Myocyte (in vitro differentiated cells): Measurements from ENCODE around the gene MAT1A. TPM values are rescaled to one million over a fixed set of nuclear protein-coding genes. Genes with fewer than 3 reads are reported as not detected.
"Not testable (repeated sequence)": the region's sequence is repeated elsewhere in the genome, so short reads cannot be mapped to it uniquely, and the experiment has no call there.

Experiments
- DNase-seq: peaks from one replicate; pipeline ENCODE4 v3.0.0-alpha.2; 2012; ENCODE audit warnings: low read depth
- total RNA-seq: library from RNA; depleted of rRNA; stranded (reverse); fragments of >200 nt; gene quantifications from 2 replicates; pipeline ENCODE4 v1.2.3, GENCODE V29; 2014

MAT1A gene
- total RNA-seq, 1 donor from 2014 or later: 0.11 TPM

GRCh38 chr10:80233871-80234270 lies 55.6 kb downstream of the MAT1A start:
- not testable (repeated sequence) for DNase-seq

- peak; percentile 16 for DNase-seq
These were observed 62.7 kb downstream of the MAT1A start for GRCh38 chr10:80226723-80227122.

GRCh38 chr10:80223031-80223419 lies 66.4 kb downstream of the MAT1A start:
- not testable (repeated sequence) for DNase-seq

Other genes starting within 250 kb of the MAT1A start
- 7.4 and 11.2 TPM in 2 replicates for gene TMEM254, start 211.0 kb downstream of the MAT1A start, total RNA-seq
- gene PLAC9, start 156.9 kb downstream of the MAT1A start, total RNA-seq: 0.43 TPM in 1 of 2 replicates, not detected in the other
- 219 and 266 TPM in 2 replicates for gene ANXA11, start 84.1 kb downstream of the MAT1A start, total RNA-seq
- not detected in 2 replicates for gene DYDC1, start 67.1 kb upstream of the MAT1A start, total RNA-seq
- gene DYDC2, start 67.1 kb upstream of the MAT1A start, total RNA-seq: not detected in 2 replicates
- gene PRXL2A, start 118.9 kb upstream of the MAT1A start, total RNA-seq: 0.11 and 0.31 TPM in 2 replicates
- gene TSPAN14, start 164.7 kb upstream of the MAT1A start, total RNA-seq: 54.6 and 79.8 TPM in 2 replicates
- gene SH2D4B, start 248.2 kb upstream of the MAT1A start, total RNA-seq: not detected in 2 replicates